Gastrocnemius medialis (tissue), 4 donors: ENCODE data around the gene PLPP3. TPM values are rescaled to one million over a fixed set of nuclear protein-coding genes. Genes with fewer than 3 reads are reported as not detected.

Source experiments
- ATAC-seq, 2 donors: fragments of 150-250 bp; one replicate each; pipeline ENCODE4 v1.9.1; 2016
- DNase-seq, 2 donors: peaks; one replicate each; pipeline ENCODE4 v3.0.0-alpha.2; 2019
- H3K27ac ChIP-seq, 4 donors: fragments of 200-600 bp; sonication (generic); 1 replicate in 1 of 4; 2 replicates in 3 of 4; pipeline ENCODE4 v1.5.1; 2016 to 2018; ENCODE audit warnings: mild to moderate bottlenecking in 2 of 4, moderate library complexity in 1 of 4
- H3K27me3 ChIP-seq, 3 donors: fragments of 200-600 bp; sonication (generic) in 2 of 3; 1 replicate in 1 of 3; 2 replicates in 2 of 3; pipeline versions ENCODE4 v1.5.1 to v1.6.0; 2016 to 2019; ENCODE audit warnings: mild to moderate bottlenecking in 1 of 3, moderate library complexity in 1 of 3
- H3K36me3 ChIP-seq, 2 donors: fragments of 200-600 bp; sonication (generic) in 1 of 2; one replicate each; pipeline ENCODE4 v1.5.1; 2017 to 2018
- H3K4me1 ChIP-seq, 2 donors: fragments of 200-600 bp; sonication (generic) in 1 of 2; one replicate each; pipeline ENCODE4 v1.5.1; 2016 to 2017; ENCODE audit warnings: mild to moderate bottlenecking in 2 of 2
- H3K4me3 ChIP-seq, 4 donors: fragments of 200-600 bp; sonication (generic) in 3 of 4; 1 replicate in 1 of 4; 2 replicates in 3 of 4; pipeline ENCODE4 v1.5.1; 2016 to 2019; ENCODE audit warnings: mild to moderate bottlenecking in 2 of 4
- H3K9me3 ChIP-seq, 3 donors: fragments of 200-600 bp; sonication (generic) in 2 of 3; 1 replicate in 1 of 3; 2 replicates in 2 of 3; pipeline ENCODE4 v1.5.1; 2016 to 2019
- CTCF ChIP-seq, 5 experiments: fragments of 450-650 bp in 3 of 5; fragments of 200-600 bp in 2 of 5; sonication (generic) in 2 of 5; IDR thresholded peaks in 4 of 5; conservative IDR thresholded peaks in 1 of 5; 1 replicate in 4 of 5; 2 replicates in 1 of 5; pipeline ENCODE4 v1.5.1; 2016 to 2019; ENCODE audit warnings: antibody characterized with exemption in 5 of 5, mild to moderate bottlenecking in 3 of 5, moderate library complexity in 3 of 5
- POLR2A ChIP-seq, 2 donors: fragments of 450-650 bp; IDR thresholded peaks; one replicate each; pipeline ENCODE4 v1.6.1; 2017; ENCODE audit warnings: antibody characterized with exemption in 2 of 2, mild to moderate bottlenecking in 2 of 2, moderate library complexity in 2 of 2
- in situ Hi-C, 4 donors: fragments of 200-750 bp; cut with MboI; loops; one replicate each; pipeline versions ENCODE4 v1.15.0 to v1.8.0; 2017; ENCODE audit warnings: low sequenced_read_pairs in 4 of 4
- intact Hi-C: fragments of 100-400 bp; cut with DNase I; formaldehyde crosslinking; loops from one replicate; pipeline ENCODE4 v1.15.1; 2023; ENCODE audit warnings: low total_unique reads
- total RNA-seq, 4 donors: library from RNA; depleted of rRNA; stranded (reverse); fragments of >200 nt; gene quantifications; one replicate each; pipeline versions ENCODE4 v1.1.0 to v1.2.3, GENCODE V29; 2016

PLPP3 gene
- total RNA-seq, 4 donors from 2014 or later: 53.2 to 71.5 (median 55.5) TPM

GRCh38 chr1:56453417-56454078 lies 125.8 kb downstream of the PLPP3 start:
- ATAC-seq (no peak), DNase-seq (no peak)
- no peak overlapping the region for H3K4me3 ChIP-seq
- TF ChIP-seq CTCF (IDR thresholded peaks at IDR 0.05 in 4 of 5, conservative IDR thresholded peaks at IDR 0.05 in 1 of 5): no peak
- no peak for TF ChIP-seq POLR2A (IDR thresholded peaks at IDR 0.05)
- no peaks in the 10 kb centered on the region for H3K9me3 ChIP-seq
- H3K4me1 ChIP-seq: peaks cover 0 to 1% of the 10 kb centered on the region in 2 donors
- in situ Hi-C loops (no loop called here), intact Hi-C loops (no loop called here)
- H3K36me3 ChIP-seq: no peaks in the 10 kb centered on the region
- no peaks in the 10 kb centered on the region for H3K27me3 ChIP-seq
- peak overlapping the region in 3 of 4 donors; percentile 1 to 79 (median 14) for H3K27ac ChIP-seq

GRCh38 chr1:56453016-56453415 lies 126.3 kb downstream of the PLPP3 start:
- intact Hi-C loops (no loop called here), in situ Hi-C loops (no loop called here)
- peak overlapping the region in 3 of 4 donors; percentile 49 to 79 (median 65) for H3K27ac ChIP-seq
- no peaks in the 10 kb centered on the region for H3K36me3 ChIP-seq
- H3K9me3 ChIP-seq: no peaks in the 10 kb centered on the region
- no peak for TF ChIP-seq CTCF (IDR thresholded peaks at IDR 0.05 in 4 of 5, conservative IDR thresholded peaks at IDR 0.05 in 1 of 5)
- TF ChIP-seq POLR2A (IDR thresholded peaks at IDR 0.05): no peak
- H3K4me1 ChIP-seq: peaks cover 0 to 4% of the 10 kb centered on the region in 2 donors
- no peaks in the 10 kb centered on the region for H3K27me3 ChIP-seq
- DNase-seq (peak; percentile 47 to 65), ATAC-seq (peak; percentile 50 to 63)
- H3K4me3 ChIP-seq: no peak overlapping the region

- in situ Hi-C loops (no loop called here), intact Hi-C loops (no loop called here)
- H3K27ac ChIP-seq: peak overlapping the region; percentile 25 to 79 (median 57)
- H3K27me3 ChIP-seq: no peaks in the 10 kb centered on the region
- DNase-seq (peak; percentile 55 to 67), ATAC-seq (peak; percentile 55 to 71)
- peaks cover 4 to 11% of the 10 kb centered on the region in 2 donors for H3K4me1 ChIP-seq
- no peaks in the 10 kb centered on the region for H3K9me3 ChIP-seq
- H3K4me3 ChIP-seq: no peak overlapping the region
- no peaks in the 10 kb centered on the region for H3K36me3 ChIP-seq
- TF ChIP-seq POLR2A (IDR thresholded peaks at IDR 0.05) (no peak), CTCF (IDR thresholded peaks at IDR 0.05 in 4 of 5, conservative IDR thresholded peaks at IDR 0.05 in 1 of 5) (no peak)
Observed at GRCh38 chr1:56452027-56453011, 127.0 kb downstream of the PLPP3 start.

GRCh38 chr1:56451491-56451890 lies 127.9 kb downstream of the PLPP3 start:
- no peak for DNase-seq
- peaks cover 8 to 14% of the 10 kb centered on the region in 2 donors for H3K4me1 ChIP-seq
- in situ Hi-C loops (no loop called here), intact Hi-C loops (no loop called here)
- H3K27ac ChIP-seq: peak overlapping the region in 3 of 4 donors; percentile 49 to 79 (median 60)
- H3K9me3 ChIP-seq: no peaks in the 10 kb centered on the region
- no peaks in the 10 kb centered on the region for H3K36me3 ChIP-seq
- H3K27me3 ChIP-seq: no peaks in the 10 kb centered on the region
- no peak overlapping the region for H3K4me3 ChIP-seq
- TF ChIP-seq POLR2A (IDR thresholded peaks at IDR 0.05) (no peak), CTCF (IDR thresholded peaks at IDR 0.05 in 4 of 5, conservative IDR thresholded peaks at IDR 0.05 in 1 of 5) (no peak)
- no peak for ATAC-seq
